ENCODE measurements around the gene FOLR1. TPM values are rescaled to one million over a fixed set of nuclear protein-coding genes. Genes with fewer than 3 reads are reported as not detected.

FOLR1 gene
- total and polyA plus RNA-seq, 2 of the 4 experiments (the other 2 are of a cell fraction), result 0.24 TPM; not detected in 1

GRCh38 chr11:72233773-72234513 is 42.0 kb downstream of the FOLR1 start:
- Histone ChIP-seq H3K56ac (ENCODE audit: extremely low read depth, insufficient read depth, low read length) (no peak overlapping the region), H3K4me3 (ENCODE audit: insufficient read depth, low read depth, low read length) (no peak overlapping the region), H3K27me3 (ENCODE audit: control insufficient read depth, insufficient read depth, low read length) (no peaks in the 10 kb centered on the region), H3K27ac (ENCODE audit: insufficient read depth, low read length) (no peak overlapping the region), H3K79me1 (ENCODE audit: low read depth in 1 of 2, low read length in 2 of 2) (peaks cover 9 to 48% of the 10 kb centered on the region in 2 experiments), H3K23ac (ENCODE audit: low read depth, low read length) (no peak overlapping the region), H4K5ac (ENCODE audit: low read depth, low read length) (no peak overlapping the region), H2BK15ac (ENCODE audit: low read depth, low read length) (no peak overlapping the region), H3K4me1 (ENCODE audit: control insufficient read depth, insufficient read depth, low read length) (no peaks in the 10 kb centered on the region; the same call in 1 of the 2 replicates), H3K18ac (ENCODE audit: low read depth, low read length) (no peak overlapping the region), H2BK120ac (ENCODE audit: low read depth, low read length) (no peak overlapping the region), H2BK20ac (ENCODE audit: low read depth, low read length) (no peak overlapping the region), H4K91ac (ENCODE audit: insufficient read depth, low read depth, low read length) (no peak overlapping the region), H2AK9ac (replicated peaks; ENCODE audit: low read depth, low read length, poor library complexity) (no peak overlapping the region), H3K4ac (ENCODE audit: low read depth, low read length) (no peak overlapping the region), H2AFZ (replicated peaks; ENCODE audit: low read length, poor library complexity) (no peak overlapping the region), H3K9me1 (ENCODE audit: insufficient read depth, low read length) (no peaks in the 10 kb centered on the region), H3K9ac (ENCODE audit: low read depth, low read length) (no peak overlapping the region), H4K8ac (ENCODE audit: low read depth in 2 of 2, low read length in 2 of 2) (no peak overlapping the region), H3K9me3 (ENCODE audit: control insufficient read depth, insufficient read depth, low read length) (no peaks in the 10 kb centered on the region), H3K14ac (replicated peaks; ENCODE audit: low read depth, low read length) (no peak overlapping the region), H3K4me2 (ENCODE audit: low read depth, low read length) (no peak overlapping the region), H2AK5ac (ENCODE audit: low read depth, low read length) (no peak overlapping the region), H2BK5ac (ENCODE audit: low read depth, low read length, poor library complexity, severe bottlenecking) (no peak overlapping the region), H3K36me3 (ENCODE audit: control insufficient read depth, insufficient read depth, low read length) (peaks cover 87% of the 10 kb centered on the region), H4K20me1 (ENCODE audit: insufficient read depth, low read length) (peaks cover 72% of the 10 kb centered on the region)
- ChIA-PET POLR2A (ENCODE audit: unreplicated experiment) (interaction anchor here (0.7 kb wide), 1 partner anchor 9 kb away, joined by 3 read pairs; no protein-coding TSS in a partner anchor), CTCF (no interaction called here)
- ATAC-seq (ENCODE audit: low read depth) (no peak), DNase-seq (no peak)
- 90% methylated on average over 2 of the region's 8 CpGs; no CpG with 5 or more reads in 1 of the 2 experiments for WGBS, 2 experiments (ENCODE audit: extremely low coverage in 2 of 2, insufficient read length in 1 of 2)
- intact Hi-C loops (cut with micrococcal nuclease), result no loop called here
- TF ChIP-seq RAD21 (IDR thresholded peaks at IDR 0.05; ENCODE audit: low read length) (no peak), RFX5 (IDR thresholded peaks at IDR 0.05; ENCODE audit: low read depth, low read length) (no peak), MAFK (IDR thresholded peaks at IDR 0.05; ENCODE audit: low read depth, low read length) (no peak), CTCF (conservative IDR thresholded peaks at IDR 0.05; ENCODE audit: low read depth, low read length) (no peak), MXI1 (IDR thresholded peaks at IDR 0.05; ENCODE audit: borderline replicate concordance, low read depth, low read length) (no peak), SMC3 (IDR thresholded peaks at IDR 0.05; ENCODE audit: low read depth, low read length) (no peak), USF2 (IDR thresholded peaks at IDR 0.05; ENCODE audit: low read depth, low read length) (no peak), MAZ (IDR thresholded peaks at IDR 0.05; ENCODE audit: borderline replicate concordance, low read depth, low read length) (no peak), CHD1 (IDR thresholded peaks at IDR 0.05; ENCODE audit: low read depth, low read length) (no peak), POLR2A (IDR thresholded peaks at IDR 0.05; ENCODE audit: low read depth, low read length) (no peak), CEBPB (IDR thresholded peaks at IDR 0.05; ENCODE audit: low read depth, low read length) (no peak), FOS (IDR thresholded peaks at IDR 0.05; ENCODE audit: low read depth, low read length) (no peak)
- dilution Hi-C loops (cut with HindIII; ENCODE audit: low sequenced_read_pairs, unreplicated experiment), result no loop called here
- in situ Hi-C loops (cut with MboI; ENCODE audit: low sequenced_read_pairs), result no loop called here
- BruUV-seq (replicated peaks), result no TSS peak

Data from IMR-90 (cell line).